HG02870 (cell line): Measurements from ENCODE around the gene TMCO6.

Source experiments
- ATAC-seq: cut with Tn5 transposase; IDR thresholded peaks from one replicate; pipeline ENCODE4 v1.9.1; 2021; ENCODE audit warnings: mild to moderate bottlenecking, moderate library complexity; ENCODE audit not compliant: unreplicated experiment

TMCO6 gene

GRCh38 chr5:140672455-140673186 lies 33.4 kb downstream of the TMCO6 start:
- ATAC-seq: no peak

- no peak for ATAC-seq
Measured at GRCh38 chr5:140673187-140673976, 34.1 kb downstream of the TMCO6 start, which contains the start of gene DND1. Gene DND1, minus strand, starts transcription at chr5:140673576. Its CDS starts 34 bp downstream, at chr5:140673542.

- no peak for ATAC-seq
Measured at GRCh38 chr5:140674211-140674610, 35.0 kb downstream of the TMCO6 start.

- ATAC-seq: no peak
Measured at GRCh38 chr5:140674629-140675028, 35.4 kb downstream of the TMCO6 start.

GRCh38 chr5:140677947-140678346 lies 38.7 kb downstream of the TMCO6 start:
- peak; percentile 42 for ATAC-seq

- ATAC-seq: no peak
Measured at GRCh38 chr5:140678993-140679392, 39.7 kb downstream of the TMCO6 start.

GRCh38 chr5:140690376-140690932 lies 51.2 kb downstream of the TMCO6 start:
- ATAC-seq: no peak

GRCh38 chr5:140690941-140691924 lies 52.0 kb downstream of the TMCO6 start, which contains the start of the genes HARS1 and HARS2:
Gene HARS1, minus strand, starts transcription at chr5:140691370. Its CDS starts 66 bp downstream, at chr5:140691304.
Gene HARS2, plus strand, starts transcription at chr5:140691455. Its CDS starts 194 bp downstream, at chr5:140691649.
- ATAC-seq: peak; percentile 98

- ATAC-seq: no peak
Measured at GRCh38 chr5:140694276-140694675, 55.0 kb downstream of the TMCO6 start.
